ENCODE measurements around the gene SF3B5. TPM values are rescaled to one million over a fixed set of nuclear protein-coding genes. Genes with fewer than 3 reads are reported as not detected.

The SF3B5 gene
- total RNA-seq, 4 donors from 2014 or later = 168 to 188 (median 186) TPM

DNA sequence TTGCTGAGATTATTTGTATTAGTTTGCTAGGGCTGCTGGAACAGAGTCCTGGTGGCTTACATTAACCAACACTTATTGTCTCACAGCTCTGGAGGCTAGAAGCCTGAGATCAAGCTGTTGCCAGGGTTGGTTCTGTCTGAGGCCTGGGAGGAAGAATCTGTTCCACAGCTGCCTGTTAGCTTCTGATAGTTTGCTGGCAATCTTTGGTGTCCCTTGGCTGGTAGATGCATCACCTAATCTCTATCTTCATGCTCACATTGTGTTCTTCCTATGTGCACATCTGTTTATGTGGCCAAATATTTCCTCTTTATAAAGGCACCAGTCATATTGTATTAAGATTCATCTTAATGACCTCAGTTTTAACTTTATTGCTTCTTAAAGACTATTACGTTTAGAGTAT is 19.5 kb downstream of the SF3B5 start:
- H3K27me3 ChIP-seq = no peaks in the 10 kb centered on the region
- ATAC-seq = no peak
- no peak for DNase-seq
- in situ Hi-C loops (cut with MboI; ENCODE audit: low sequenced_read_pairs in 4 of 4) = no loop called here
- no peaks in the 10 kb centered on the region for H3K9me3 ChIP-seq
- intact Hi-C loops (cut with DNase I; ENCODE audit: low total_unique reads) = no loop called here
- TF ChIP-seq, protein P1, sequence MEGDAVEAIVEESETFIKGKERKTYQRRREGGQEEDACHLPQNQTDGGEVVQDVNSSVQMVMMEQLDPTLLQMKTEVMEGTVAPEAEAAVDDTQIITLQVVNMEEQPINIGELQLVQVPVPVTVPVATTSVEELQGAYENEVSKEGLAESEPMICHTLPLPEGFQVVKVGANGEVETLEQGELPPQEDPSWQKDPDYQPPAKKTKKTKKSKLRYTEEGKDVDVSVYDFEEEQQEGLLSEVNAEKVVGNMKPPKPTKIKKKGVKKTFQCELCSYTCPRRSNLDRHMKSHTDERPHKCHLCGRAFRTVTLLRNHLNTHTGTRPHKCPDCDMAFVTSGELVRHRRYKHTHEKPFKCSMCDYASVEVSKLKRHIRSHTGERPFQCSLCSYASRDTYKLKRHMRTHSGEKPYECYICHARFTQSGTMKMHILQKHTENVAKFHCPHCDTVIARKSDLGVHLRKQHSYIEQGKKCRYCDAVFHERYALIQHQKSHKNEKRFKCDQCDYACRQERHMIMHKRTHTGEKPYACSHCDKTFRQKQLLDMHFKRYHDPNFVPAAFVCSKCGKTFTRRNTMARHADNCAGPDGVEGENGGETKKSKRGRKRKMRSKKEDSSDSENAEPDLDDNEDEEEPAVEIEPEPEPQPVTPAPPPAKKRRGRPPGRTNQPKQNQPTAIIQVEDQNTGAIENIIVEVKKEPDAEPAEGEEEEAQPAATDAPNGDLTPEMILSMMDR (IDR thresholded peaks at IDR 0.05 in 4 of 5, conservative IDR thresholded peaks at IDR 0.05 in 1 of 5) = no peak
- TF ChIP-seq POLR2A (IDR thresholded peaks at IDR 0.05) = no peak
- H3K4me3 ChIP-seq = no peak overlapping the region
- no peak overlapping the region for H3K27ac ChIP-seq
- no peaks in the 10 kb centered on the region for H3K4me1 ChIP-seq
- no peaks in the 10 kb centered on the region for H3K36me3 ChIP-seq

DNA sequence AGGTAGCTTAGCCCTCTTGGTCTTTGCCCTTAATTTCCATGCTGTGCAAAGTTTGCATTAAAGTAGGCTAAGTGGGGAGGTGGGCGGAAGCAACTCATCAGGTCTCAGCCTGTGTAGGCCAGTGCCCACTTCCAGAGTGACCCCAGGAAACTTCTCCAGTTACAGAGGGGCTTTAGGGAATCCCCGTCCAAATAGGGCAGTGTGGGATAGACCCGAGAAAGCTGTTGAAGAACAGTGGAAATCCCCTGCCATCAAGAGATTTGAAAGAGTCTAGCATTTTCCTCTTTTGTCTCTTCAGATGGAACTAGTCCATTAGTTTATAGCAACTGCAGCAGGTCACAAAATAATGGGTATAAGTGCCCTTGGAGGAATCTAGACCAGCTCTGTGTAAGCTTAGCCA is 20.2 kb downstream of the SF3B5 start:
- H3K9me3 ChIP-seq = no peaks in the 10 kb centered on the region
- no peak for DNase-seq
- H3K4me1 ChIP-seq = no peaks in the 10 kb centered on the region
- no peak overlapping the region for H3K4me3 ChIP-seq
- no peak for TF ChIP-seq POLR2A (IDR thresholded peaks at IDR 0.05)
- TF ChIP-seq, protein P1 (IDR thresholded peaks at IDR 0.05 in 4 of 5, conservative IDR thresholded peaks at IDR 0.05 in 1 of 5) = no peak
- ATAC-seq = no peak
- in situ Hi-C loops (cut with MboI; ENCODE audit: low sequenced_read_pairs in 4 of 4) (no loop called here), intact Hi-C loops (cut with DNase I; ENCODE audit: low total_unique reads) (no loop called here)
- no peak overlapping the region for H3K27ac ChIP-seq
- no peaks in the 10 kb centered on the region for H3K36me3 ChIP-seq
- no peaks in the 10 kb centered on the region for H3K27me3 ChIP-seq

DNA sequence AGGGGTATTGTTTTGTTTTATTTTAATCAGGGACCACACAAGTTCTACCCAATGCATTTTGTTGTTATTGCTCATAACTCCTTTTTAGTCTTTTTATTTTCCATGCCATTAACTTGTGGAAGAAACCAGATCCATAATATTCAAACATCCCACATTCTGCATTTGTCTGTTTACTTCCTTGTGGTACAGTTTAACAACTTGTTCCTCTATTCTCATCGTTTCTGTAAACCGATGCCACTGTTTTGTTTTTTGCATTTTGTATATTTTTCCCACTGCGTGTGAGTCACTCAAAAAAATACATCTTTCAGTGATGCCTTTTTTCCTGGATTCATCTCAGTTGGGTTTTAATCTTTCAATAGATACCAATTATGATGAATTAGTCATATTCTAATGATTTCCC is 22.3 kb downstream of the SF3B5 start:
- no peak overlapping the region for H3K4me3 ChIP-seq
- no peaks in the 10 kb centered on the region for H3K4me1 ChIP-seq
- no peak for TF ChIP-seq POLR2A (IDR thresholded peaks at IDR 0.05)
- TF ChIP-seq, protein P1 (IDR thresholded peaks at IDR 0.05 in 4 of 5, conservative IDR thresholded peaks at IDR 0.05 in 1 of 5) = no peak
- DNase-seq (no peak), ATAC-seq (no peak)
- H3K27ac ChIP-seq = no peak overlapping the region
- in situ Hi-C loops (cut with MboI; ENCODE audit: low sequenced_read_pairs in 4 of 4) (no loop called here), intact Hi-C loops (cut with DNase I; ENCODE audit: low total_unique reads) (no loop called here)
- H3K27me3 ChIP-seq = no peaks in the 10 kb centered on the region
- H3K36me3 ChIP-seq = no peaks in the 10 kb centered on the region
- H3K9me3 ChIP-seq = no peaks in the 10 kb centered on the region

DNA sequence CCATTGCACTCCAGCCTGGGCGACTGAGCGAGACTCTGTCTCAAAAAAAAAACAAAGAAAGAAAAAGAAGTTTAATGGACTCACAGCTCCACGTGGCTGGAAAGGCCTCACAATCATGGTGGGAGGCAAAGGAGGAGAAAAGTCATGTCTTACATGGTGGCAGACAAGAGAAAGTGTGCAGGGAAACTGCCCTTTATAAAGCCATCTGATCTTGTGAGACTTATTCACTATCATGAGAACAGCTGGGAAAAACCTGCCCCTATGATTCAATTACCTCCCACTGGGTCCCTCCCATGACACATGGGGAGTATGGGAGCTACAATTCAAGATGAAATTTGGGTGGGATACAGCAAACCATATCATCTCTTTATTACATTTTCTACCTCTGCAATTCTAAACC is 25.9 kb downstream of the SF3B5 start:
- Histone ChIP-seq H3K27ac (no peak overlapping the region), H3K4me3 (no peak overlapping the region), H3K4me1 (peaks cover 4% of the 10 kb centered on the region in 2 donors), H3K9me3 (no peaks in the 10 kb centered on the region), H3K36me3 (no peaks in the 10 kb centered on the region), H3K27me3 (peaks cover 8 to 19% (median 16%) of the 10 kb centered on the region in 3 donors)
- in situ Hi-C loops (cut with MboI; ENCODE audit: low sequenced_read_pairs in 4 of 4) = no loop called here
- DNase-seq = no peak
- intact Hi-C loops (cut with DNase I; ENCODE audit: low total_unique reads) = no loop called here
- no peak for ATAC-seq
- TF ChIP-seq POLR2A (IDR thresholded peaks at IDR 0.05) = no peak
- TF ChIP-seq, protein P1 (IDR thresholded peaks at IDR 0.05 in 4 of 5, conservative IDR thresholded peaks at IDR 0.05 in 1 of 5) = no peak

DNA sequence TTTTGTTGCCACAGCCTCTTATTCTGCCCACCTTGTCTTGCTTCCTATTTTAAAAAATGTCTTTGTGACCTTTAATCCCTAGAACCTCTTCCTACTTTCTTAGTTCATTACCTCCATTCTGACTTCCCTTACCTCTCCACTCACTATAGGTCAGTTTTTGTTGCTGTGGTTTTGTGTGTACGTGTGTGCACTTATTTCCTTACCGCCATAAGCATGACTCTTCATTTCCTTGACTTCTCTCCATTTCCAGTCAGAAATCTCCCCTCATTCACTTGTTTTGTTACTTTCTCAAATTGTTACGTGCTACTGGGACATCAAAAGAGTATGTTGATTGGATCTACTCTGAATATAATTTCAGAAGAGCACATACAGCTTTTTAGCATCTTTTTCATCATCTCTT is 26.6 kb downstream of the SF3B5 start:
- Histone ChIP-seq H3K27me3 (peaks cover 8 to 19% (median 19%) of the 10 kb centered on the region in 3 donors), H3K36me3 (no peaks in the 10 kb centered on the region), H3K4me3 (no peak overlapping the region), H3K9me3 (no peaks in the 10 kb centered on the region), H3K4me1 (peaks cover 4% of the 10 kb centered on the region in 2 donors), H3K27ac (no peak overlapping the region)
- no peak for ATAC-seq
- in situ Hi-C loops (cut with MboI; ENCODE audit: low sequenced_read_pairs in 4 of 4) = no loop called here
- no peak for TF ChIP-seq POLR2A (IDR thresholded peaks at IDR 0.05)
- TF ChIP-seq, protein P1 (IDR thresholded peaks at IDR 0.05 in 4 of 5, conservative IDR thresholded peaks at IDR 0.05 in 1 of 5) = no peak
- no peak for DNase-seq
- intact Hi-C loops (cut with DNase I; ENCODE audit: low total_unique reads) = no loop called here
